HEK293 (cell line): ENCODE results near the gene PCSK6.

Experiments used
- CTCF ChIA-PET: fragments of 350-600 bp; formaldehyde crosslinking; extraction: SDS; loops from one replicate; lab custom pipeline; 2021; ENCODE audit warnings: antibody characterized with exemption; lab: Yijun Ruan, JAX
- POLR2A ChIA-PET: fragments of 300-600 bp; formaldehyde crosslinking; extraction: SDS; loops from one replicate; lab custom pipeline; 2020; ENCODE audit warnings: antibody characterized with exemption, inconsistent platforms; lab: Yijun Ruan, JAX
- H3K27ac ChIP-seq: fragments of 200-500 bp; sonication (Bioruptor generic); 2 replicates; pipeline ENCODE4 v1.5.1; 2014; ENCODE audit warnings: low read depth, low read length, control low read depth, inconsistent platforms; ENCODE audit errors: extremely low read depth
- H3K36me3 ChIP-seq, 2 experiments: fragments of 200-500 bp in 1 of 2; sonication (Bioruptor generic) in 1 of 2; 1 replicate in 1 of 2; 2 replicates in 1 of 2; pipeline ENCODE4 v1.5.1; 2014 to 2017; ENCODE audit warnings: inconsistent platforms in 2 of 2, low read length in 2 of 2; ENCODE audit not compliant: control insufficient read depth in 2 of 2, insufficient read depth in 1 of 2
- H3K4me1 ChIP-seq: fragments of 200-500 bp; sonication (Bioruptor generic); 2 replicates; pipeline ENCODE4 v1.5.1; 2014; ENCODE audit warnings: mild to moderate bottlenecking, low read length, inconsistent platforms; ENCODE audit not compliant: control insufficient read depth, insufficient read depth
- H3K4me3 ChIP-seq: 2 replicates; pipeline ENCODE4 v1.5.1; 2011; ENCODE audit warnings: low read depth, mild to moderate bottlenecking, control low read depth, low read length, moderate library complexity
- H3K9me3 ChIP-seq: fragments of 200-500 bp; sonication (Bioruptor generic); 2 replicates; pipeline ENCODE4 v1.5.1; 2014; ENCODE audit warnings: low read depth, low read length, inconsistent platforms; ENCODE audit not compliant: control insufficient read depth, insufficient read depth
- CTCF ChIP-seq: fragments of 450-650 bp; formaldehyde crosslinking; IDR thresholded peaks from 2 replicates; pipeline ENCODE4 v1.5.1; 2016; ENCODE audit warnings: missing biosample characterization, missing genetic modification characterization
- GFI1B ChIP-seq: fragments of 450-650 bp; formaldehyde crosslinking; IDR thresholded peaks from 2 replicates; pipeline ENCODE4 v1.5.1; 2016; ENCODE audit warnings: missing biosample characterization, missing genetic modification characterization
- GLI2 ChIP-seq: fragments of 450-650 bp; formaldehyde crosslinking; IDR thresholded peaks from 2 replicates; pipeline ENCODE4; 2017; ENCODE audit warnings: missing biosample characterization, missing genetic modification characterization, low read depth, borderline replicate concordance
- KLF7 ChIP-seq: fragments of 450-650 bp; formaldehyde crosslinking; IDR thresholded peaks from 2 replicates; pipeline ENCODE4 v1.5.1; 2016; ENCODE audit warnings: missing biosample characterization, missing genetic modification characterization, borderline replicate concordance
- SP2 ChIP-seq: fragments of 450-650 bp; formaldehyde crosslinking; IDR thresholded peaks from 2 replicates; pipeline ENCODE4 v1.5.1; 2016; ENCODE audit warnings: missing biosample characterization, missing genetic modification characterization
- ZBTB8A ChIP-seq: fragments of 450-650 bp; formaldehyde crosslinking; IDR thresholded peaks from 2 replicates; pipeline ENCODE4 v1.5.1; 2016; ENCODE audit warnings: missing biosample characterization, missing genetic modification characterization
- ZFP41 ChIP-seq: fragments of 450-650 bp; formaldehyde crosslinking; IDR thresholded peaks from 2 replicates; pipeline ENCODE4 v1.5.1; 2016; ENCODE audit warnings: missing biosample characterization, missing genetic modification characterization, borderline replicate concordance
- ZNF169 ChIP-seq: fragments of 450-650 bp; formaldehyde crosslinking; IDR thresholded peaks from 2 replicates; pipeline ENCODE4 v1.5.1; 2016; ENCODE audit warnings: missing biosample characterization, missing genetic modification characterization
- ZNF202 ChIP-seq: fragments of 450-650 bp; formaldehyde crosslinking; IDR thresholded peaks from 2 replicates; pipeline ENCODE4 v1.5.1; 2016; ENCODE audit warnings: missing biosample characterization, missing genetic modification characterization, borderline replicate concordance
- ZNF223 ChIP-seq: fragments of 450-650 bp; formaldehyde crosslinking; IDR thresholded peaks from 2 replicates; pipeline ENCODE4 v1.5.1; 2016; ENCODE audit warnings: missing biosample characterization, missing genetic modification characterization
- ZNF24 ChIP-seq: fragments of 450-650 bp; formaldehyde crosslinking; IDR thresholded peaks from 2 replicates; pipeline ENCODE4 v1.5.1; 2016; ENCODE audit warnings: missing biosample characterization, missing genetic modification characterization
- ZNF350 ChIP-seq: fragments of 450-650 bp; formaldehyde crosslinking; IDR thresholded peaks from 2 replicates; pipeline ENCODE4 v1.5.0; 2017; ENCODE audit warnings: missing biosample characterization, mild to moderate bottlenecking, missing genetic modification characterization
- ZNF518A ChIP-seq: fragments of 450-650 bp; formaldehyde crosslinking; conservative IDR thresholded peaks from 2 replicates; pipeline ENCODE4 v1.5.1; 2016; ENCODE audit warnings: low read depth, missing biosample characterization, missing genetic modification characterization
- ZNF629 ChIP-seq: fragments of 450-650 bp; formaldehyde crosslinking; IDR thresholded peaks from 2 replicates; pipeline ENCODE4 v1.5.1; 2017; ENCODE audit warnings: missing biosample characterization, missing genetic modification characterization
- ZNF707 ChIP-seq: fragments of 450-650 bp; formaldehyde crosslinking; IDR thresholded peaks from 2 replicates; pipeline ENCODE4 v1.5.1; 2016; ENCODE audit warnings: missing biosample characterization, missing genetic modification characterization
- ZNF843 ChIP-seq: fragments of 450-650 bp; formaldehyde crosslinking; IDR thresholded peaks from 2 replicates; pipeline ENCODE4 v1.5.1; 2016; ENCODE audit warnings: missing biosample characterization, missing genetic modification characterization
- ZSCAN16 ChIP-seq: fragments of 450-650 bp; formaldehyde crosslinking; IDR thresholded peaks from 2 replicates; pipeline ENCODE4 v1.5.1; 2016; ENCODE audit warnings: missing biosample characterization, missing genetic modification characterization
- TF ChIP-seq, protein P1 (sequence below): fragments of 450-650 bp; formaldehyde crosslinking; IDR thresholded peaks from 2 replicates; pipeline ENCODE4 v1.5.1; 2016; ENCODE audit warnings: missing biosample characterization, missing genetic modification characterization
- TF ChIP-seq, protein P2 (sequence below): fragments of 450-650 bp; formaldehyde crosslinking; IDR thresholded peaks from 2 replicates; pipeline ENCODE4 v1.5.1; 2016; ENCODE audit warnings: missing biosample characterization, missing genetic modification characterization
- TF ChIP-seq, protein P3 (sequence below): fragments of 450-650 bp; formaldehyde crosslinking; IDR thresholded peaks from 2 replicates; pipeline ENCODE4 v1.5.1; 2016; ENCODE audit warnings: missing biosample characterization, missing genetic modification characterization

PCSK6 gene

GRCh38 chr15:101324524-101325177 is 164.9 kb downstream of the PCSK6 start:
- ChIA-PET POLR2A (no interaction called here), CTCF (no interaction called here)
- no peaks in the 10 kb centered on the region for H3K9me3 ChIP-seq
- no peak overlapping the region for H3K27ac ChIP-seq
- H3K36me3 ChIP-seq = peaks cover 0 to 76% of the 10 kb centered on the region in 2 experiments; a peak in 1 of 3 replicates
- no peak overlapping the region for H3K4me3 ChIP-seq
- no peaks in the 10 kb centered on the region for H3K4me1 ChIP-seq
- TF ChIP-seq GFI1B (tag by site-specific recombination) = no peak
- TF ChIP-seq, protein P1, sequence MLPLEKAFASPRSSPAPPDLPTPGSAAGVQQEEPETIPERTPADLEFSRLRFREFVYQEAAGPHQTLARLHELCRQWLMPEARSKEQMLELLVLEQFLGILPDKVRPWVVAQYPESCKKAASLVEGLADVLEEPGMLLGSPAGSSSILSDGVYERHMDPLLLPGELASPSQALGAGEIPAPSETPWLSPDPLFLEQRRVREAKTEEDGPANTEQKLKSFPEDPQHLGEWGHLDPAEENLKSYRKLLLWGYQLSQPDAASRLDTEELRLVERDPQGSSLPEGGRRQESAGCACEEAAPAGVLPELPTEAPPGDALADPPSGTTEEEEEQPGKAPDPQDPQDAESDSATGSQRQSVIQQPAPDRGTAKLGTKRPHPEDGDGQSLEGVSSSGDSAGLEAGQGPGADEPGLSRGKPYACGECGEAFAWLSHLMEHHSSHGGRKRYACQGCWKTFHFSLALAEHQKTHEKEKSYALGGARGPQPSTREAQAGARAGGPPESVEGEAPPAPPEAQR = no peak
- no peak for TF ChIP-seq ZFP41 (tag by site-specific recombination)
- no peak for TF ChIP-seq ZNF629 (tag by site-specific recombination)
- TF ChIP-seq KLF7 = no peak
- TF ChIP-seq ZNF518A = no peak
- no peak for TF ChIP-seq ZNF707 (tag by site-specific recombination)
- no peak for TF ChIP-seq ZNF843 (tag by site-specific recombination)
- no peak for TF ChIP-seq ZNF350 (tag by site-specific recombination)
- no peak for TF ChIP-seq ZNF223 (tag by site-specific recombination)
- no peak for TF ChIP-seq ZSCAN16

- POLR2A ChIA-PET = no interaction called here
- Histone ChIP-seq H3K36me3 (peaks cover 0 to 69% of the 10 kb centered on the region in 2 experiments; a peak in 1 of 3 replicates), H3K27ac (no peak overlapping the region), H3K4me1 (no peaks in the 10 kb centered on the region), H3K4me3 (no peak overlapping the region), H3K9me3 (no peaks in the 10 kb centered on the region)
- CTCF ChIA-PET = interaction anchor here (0.6 kb wide), 1 partner anchor 319 kb away, joined by 3 read pairs; no protein-coding TSS in a partner anchor
- TF ChIP-seq ZBTB8A (tag by site-specific recombination) (no peak), SP2 (no peak), ZNF202 (tag by site-specific recombination) (no peak), CTCF (tag by site-specific recombination) (no peak), GLI2 (no peak), ZNF169 (tag by site-specific recombination) (no peak), ZSCAN16 (no peak), ZNF24 (tag by site-specific recombination) (no peak)
- TF ChIP-seq, protein P2, sequence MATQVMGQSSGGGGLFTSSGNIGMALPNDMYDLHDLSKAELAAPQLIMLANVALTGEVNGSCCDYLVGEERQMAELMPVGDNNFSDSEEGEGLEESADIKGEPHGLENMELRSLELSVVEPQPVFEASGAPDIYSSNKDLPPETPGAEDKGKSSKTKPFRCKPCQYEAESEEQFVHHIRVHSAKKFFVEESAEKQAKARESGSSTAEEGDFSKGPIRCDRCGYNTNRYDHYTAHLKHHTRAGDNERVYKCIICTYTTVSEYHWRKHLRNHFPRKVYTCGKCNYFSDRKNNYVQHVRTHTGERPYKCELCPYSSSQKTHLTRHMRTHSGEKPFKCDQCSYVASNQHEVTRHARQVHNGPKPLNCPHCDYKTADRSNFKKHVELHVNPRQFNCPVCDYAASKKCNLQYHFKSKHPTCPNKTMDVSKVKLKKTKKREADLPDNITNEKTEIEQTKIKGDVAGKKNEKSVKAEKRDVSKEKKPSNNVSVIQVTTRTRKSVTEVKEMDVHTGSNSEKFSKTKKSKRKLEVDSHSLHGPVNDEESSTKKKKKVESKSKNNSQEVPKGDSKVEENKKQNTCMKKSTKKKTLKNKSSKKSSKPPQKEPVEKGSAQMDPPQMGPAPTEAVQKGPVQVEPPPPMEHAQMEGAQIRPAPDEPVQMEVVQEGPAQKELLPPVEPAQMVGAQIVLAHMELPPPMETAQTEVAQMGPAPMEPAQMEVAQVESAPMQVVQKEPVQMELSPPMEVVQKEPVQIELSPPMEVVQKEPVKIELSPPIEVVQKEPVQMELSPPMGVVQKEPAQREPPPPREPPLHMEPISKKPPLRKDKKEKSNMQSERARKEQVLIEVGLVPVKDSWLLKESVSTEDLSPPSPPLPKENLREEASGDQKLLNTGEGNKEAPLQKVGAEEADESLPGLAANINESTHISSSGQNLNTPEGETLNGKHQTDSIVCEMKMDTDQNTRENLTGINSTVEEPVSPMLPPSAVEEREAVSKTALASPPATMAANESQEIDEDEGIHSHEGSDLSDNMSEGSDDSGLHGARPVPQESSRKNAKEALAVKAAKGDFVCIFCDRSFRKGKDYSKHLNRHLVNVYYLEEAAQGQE (tag by site-specific recombination) = no peak
- TF ChIP-seq, protein P3, sequence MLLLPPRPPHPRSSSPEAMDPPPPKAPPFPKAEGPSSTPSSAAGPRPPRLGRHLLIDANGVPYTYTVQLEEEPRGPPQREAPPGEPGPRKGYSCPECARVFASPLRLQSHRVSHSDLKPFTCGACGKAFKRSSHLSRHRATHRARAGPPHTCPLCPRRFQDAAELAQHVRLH (tag by site-specific recombination) = no peak
Measured at GRCh38 chr15:101323793-101324523, 165.5 kb downstream of the PCSK6 start.
